ENCODE results near the gene WWOX.

DNA sequence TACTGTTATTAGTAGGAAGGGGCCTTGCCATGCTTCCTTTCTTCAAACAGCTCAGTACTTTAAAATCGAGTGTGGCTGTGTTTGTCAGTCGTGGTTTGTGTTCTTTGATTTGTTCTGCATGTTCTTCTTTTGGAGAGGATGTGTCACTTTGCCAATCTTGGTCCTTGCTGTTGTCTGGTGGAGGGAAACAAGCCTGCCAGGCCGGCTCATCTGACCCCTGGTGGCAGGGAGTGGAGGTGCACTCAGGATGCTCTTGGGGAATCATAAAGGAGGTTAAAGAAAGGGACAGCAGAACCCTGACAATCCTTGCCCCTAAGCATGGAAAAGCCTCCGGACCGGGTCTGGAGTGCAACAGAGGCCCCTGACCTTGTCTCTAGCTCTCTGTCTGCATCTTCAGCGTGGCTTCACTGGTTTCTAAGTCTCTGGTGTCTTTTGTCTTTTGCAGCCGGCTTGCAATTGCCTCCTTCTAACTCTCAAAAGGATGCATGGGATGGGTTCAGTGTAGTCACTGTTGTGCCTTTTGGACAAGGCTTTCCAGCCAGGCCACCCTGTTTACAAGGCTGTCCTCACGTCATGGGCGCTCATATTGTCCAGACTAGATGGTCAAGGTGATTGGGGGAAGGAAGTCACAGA lies 135.8 kb downstream of the WWOX start:
- TF ChIP-seq, protein P1, sequence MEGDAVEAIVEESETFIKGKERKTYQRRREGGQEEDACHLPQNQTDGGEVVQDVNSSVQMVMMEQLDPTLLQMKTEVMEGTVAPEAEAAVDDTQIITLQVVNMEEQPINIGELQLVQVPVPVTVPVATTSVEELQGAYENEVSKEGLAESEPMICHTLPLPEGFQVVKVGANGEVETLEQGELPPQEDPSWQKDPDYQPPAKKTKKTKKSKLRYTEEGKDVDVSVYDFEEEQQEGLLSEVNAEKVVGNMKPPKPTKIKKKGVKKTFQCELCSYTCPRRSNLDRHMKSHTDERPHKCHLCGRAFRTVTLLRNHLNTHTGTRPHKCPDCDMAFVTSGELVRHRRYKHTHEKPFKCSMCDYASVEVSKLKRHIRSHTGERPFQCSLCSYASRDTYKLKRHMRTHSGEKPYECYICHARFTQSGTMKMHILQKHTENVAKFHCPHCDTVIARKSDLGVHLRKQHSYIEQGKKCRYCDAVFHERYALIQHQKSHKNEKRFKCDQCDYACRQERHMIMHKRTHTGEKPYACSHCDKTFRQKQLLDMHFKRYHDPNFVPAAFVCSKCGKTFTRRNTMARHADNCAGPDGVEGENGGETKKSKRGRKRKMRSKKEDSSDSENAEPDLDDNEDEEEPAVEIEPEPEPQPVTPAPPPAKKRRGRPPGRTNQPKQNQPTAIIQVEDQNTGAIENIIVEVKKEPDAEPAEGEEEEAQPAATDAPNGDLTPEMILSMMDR (IDR thresholded peaks at IDR 0.05): peak; percentile 62 to 83 (median 71)
- TF ChIP-seq EP300 (IDR thresholded peaks at IDR 0.05): no peak
